Epithelial cell of umbilical artery (primary cell): ENCODE results near the gene SENP7. TPM values are rescaled to one million over a fixed set of nuclear protein-coding genes. Genes with fewer than 3 reads are reported as not detected.

Experiments
- total RNA-seq: library from RNA; depleted of rRNA; stranded (reverse); fragments of >200 nt; gene quantifications from 2 replicates; pipeline ENCODE4 v1.2.3, GENCODE V29; 2014

SENP7 gene
- 10.4 and 13.7 TPM in 2 replicates for total RNA-seq

GRCh38 chr3:101512646-101513418, at the start of gene SENP7:
TSS of gene SENP7 (minus strand) at chr3:101513212. CDS start at chr3:101513130, 82 bp downstream.

GRCh38 chr3:101561630-101562328, 48.8 kb upstream of the SENP7 start, which contains the start of gene TRMT10C:
TSS of gene TRMT10C (plus strand) at chr3:101561868. CDS start at chr3:101564782, 2,914 bp downstream.

GRCh38 chr3:101320475-101320874, 192.5 kb downstream of the SENP7 start, which contains the start of gene IMPG2:
TSS of gene IMPG2 (minus strand) at chr3:101320575. CDS start at chr3:101320372, 203 bp downstream.

Other genes starting within 250 kb of the SENP7 start
- 0.32 and 0.61 TPM in 2 replicates for gene IMPG2, start 192.6 kb downstream of the SENP7 start, total RNA-seq
- gene TRMT10C, start 48.7 kb upstream of the SENP7 start, total RNA-seq: 52.7 and 65.3 TPM in 2 replicates
- gene PCNP, start 61.0 kb upstream of the SENP7 start, total RNA-seq: 94.2 and 111 TPM in 2 replicates
- 18.8 and 29.2 TPM in 2 replicates for gene ZBTB11, start 163.9 kb upstream of the SENP7 start, total RNA-seq
- gene RPL24, start 173.5 kb upstream of the SENP7 start, total RNA-seq: 1,606 and 2,723 TPM in 2 replicates
- 10.4 and 17.8 TPM in 2 replicates for gene CEP97, start 211.4 kb upstream of the SENP7 start, total RNA-seq